Smooth muscle cell (in vitro differentiated cells): ENCODE results near the gene CIAO2B. TPM values are rescaled to one million over a fixed set of nuclear protein-coding genes. Genes with fewer than 3 reads are reported as not detected.

Experiments used
- DNase-seq: peaks from one replicate; lab custom pipeline; 2025; ENCODE audit not compliant: unreplicated experiment; lab: John Stamatoyannopoulos, UW
- H2AFZ ChIP-seq: fragments of 200-600 bp; sonication (generic); 2 replicates; pipeline ENCODE4 v1.6.0; 2016; ENCODE audit warnings: antibody characterized with exemption, low read depth, mild to moderate bottlenecking
- H3F3A ChIP-seq: fragments of 200-600 bp; sonication (generic); 2 replicates; pipeline ENCODE4 v1.6.0; 2017; ENCODE audit warnings: antibody characterized with exemption, low read depth
- H3K27ac ChIP-seq: fragments of 200-600 bp; sonication (generic); 2 replicates; pipeline ENCODE4 v1.5.1; 2016; ENCODE audit warnings: low read depth, mild to moderate bottlenecking
- H3K27me3 ChIP-seq: fragments of 200-600 bp; sonication (generic); 2 replicates; pipeline ENCODE4 v1.6.1; 2016; ENCODE audit warnings: low read depth, mild to moderate bottlenecking
- H3K36me3 ChIP-seq: fragments of 200-600 bp; sonication (generic); 2 replicates; pipeline ENCODE4 v1.5.1; 2016; ENCODE audit warnings: low read depth
- H3K4me1 ChIP-seq: fragments of 200-600 bp; sonication (generic); 2 replicates; pipeline ENCODE4 v1.5.1; 2016; ENCODE audit warnings: low read depth
- H3K4me2 ChIP-seq: fragments of 200-600 bp; sonication (generic); 2 replicates; pipeline ENCODE4 v1.6.0; 2016; ENCODE audit warnings: mild to moderate bottlenecking
- H3K4me3 ChIP-seq: fragments of 200-600 bp; sonication (generic); 2 replicates; pipeline ENCODE4 v1.5.1; 2016; ENCODE audit warnings: mild to moderate bottlenecking
- H3K79me2 ChIP-seq: fragments of 200-600 bp; sonication (generic); 2 replicates; pipeline ENCODE4 v1.6.0; 2016; ENCODE audit warnings: low read depth, mild to moderate bottlenecking
- H3K9ac ChIP-seq: fragments of 200-600 bp; sonication (generic); 2 replicates; pipeline ENCODE4 v1.6.0; 2016; ENCODE audit warnings: low read depth
- H3K9me3 ChIP-seq: fragments of 200-600 bp; sonication (generic); replicated peaks from 2 replicates; pipeline ENCODE4 v1.5.1; 2016; ENCODE audit warnings: low read depth
- H4K20me1 ChIP-seq: fragments of 200-600 bp; sonication (generic); 2 replicates; pipeline ENCODE4 v1.6.0; 2016; ENCODE audit warnings: low read depth
- WGBS: methylation state at CpG from one replicate; pipeline ENCODE4 v1.1.7; 2016; ENCODE audit warnings: low lambda C conversion rate; 5-methylcytosine and 5-hydroxymethylcytosine counted together
- polyA plus RNA-seq: library from polyadenylated mRNA; unstranded; fragments of >200 nt; fragmentation: Nextera tagmentation; extraction: Ambion mirVana; gene quantifications from 2 replicates; pipeline ENCODE4 v1.2.1, GENCODE V29; 2016
- total RNA-seq: library from RNA; depleted of rRNA; stranded (reverse); fragments of >200 nt; gene quantifications from 2 replicates; pipeline ENCODE4 v1.2.3, GENCODE V29; 2014
- TF ChIP-seq, protein P1 (sequence below): fragments of 200-600 bp; sonication (generic); IDR thresholded peaks from 2 replicates; pipeline ENCODE4 v1.5.1; 2017; ENCODE audit warnings: borderline replicate concordance, mild to moderate bottlenecking, antibody characterized with exemption; ENCODE audit not compliant: insufficient read depth, poor library complexity, severe bottlenecking

CIAO2B gene
- total RNA-seq, result 114 and 141 TPM in 2 replicates
- 173 and 176 TPM in 2 replicates for polyA plus RNA-seq

DNA sequence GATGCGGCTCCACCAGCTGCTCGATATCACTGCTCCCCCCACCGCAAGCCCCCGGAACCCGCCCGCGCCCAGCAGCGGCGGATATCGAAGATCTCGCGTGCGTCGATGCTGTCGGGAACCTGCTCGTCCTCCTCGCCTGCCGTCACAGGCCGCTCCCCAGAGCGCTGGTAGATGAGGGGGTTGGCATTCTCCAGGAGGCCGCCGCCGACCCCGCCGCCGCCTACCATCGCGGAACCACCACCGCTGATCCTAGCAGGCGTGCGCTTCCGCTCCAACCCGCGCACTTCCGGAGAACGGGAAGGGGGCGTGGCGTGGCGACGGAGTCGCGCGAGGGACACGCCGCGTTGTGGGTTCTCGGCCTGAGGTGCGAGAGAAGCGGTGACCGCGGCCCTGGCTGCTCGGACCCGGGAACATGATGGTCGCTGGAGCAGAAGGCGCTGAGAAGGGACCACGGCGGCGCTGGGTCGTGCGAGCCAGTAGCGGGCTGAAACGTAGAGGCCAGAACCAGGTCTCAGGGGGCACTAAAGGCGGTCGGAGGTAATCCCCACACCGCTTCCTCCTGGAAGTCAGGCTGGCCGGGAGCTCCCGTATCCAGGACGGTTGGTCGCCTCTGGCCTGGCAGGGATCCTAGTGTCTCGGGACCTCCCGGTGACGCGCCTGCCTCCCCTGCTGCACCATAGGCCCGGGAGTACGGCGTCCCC is at the start of gene CIAO2B:
CIAO2B (minus strand) TSS at position 265 of the 701 bp plus-strand sequence; CDS start at position 227, 38 bp downstream.
- peaks cover 25% of the 10 kb centered on the region for H3K79me2 ChIP-seq
- peak; percentile 64 for DNase-seq
- 1% methylated on average over 76 of the region's 76 CpGs for WGBS
- peak within 1 kb of the TSS; percentile 95 for H3K9ac ChIP-seq
- H4K20me1 ChIP-seq, result peaks cover 23% of the 10 kb centered on the region
- no peaks in the 10 kb centered on the region for H3K36me3 ChIP-seq
- H3K4me2 ChIP-seq, result peak within 1 kb of the TSS; percentile 93
- peak within 1 kb of the TSS; percentile 83 for H3K4me3 ChIP-seq
- H3F3A ChIP-seq, result no peaks in the 10 kb centered on the region
- peaks cover 16% of the 10 kb centered on the region for H3K4me1 ChIP-seq
- H2AFZ ChIP-seq, result peak within 1 kb of the TSS; percentile 64
- TF ChIP-seq, protein P1, sequence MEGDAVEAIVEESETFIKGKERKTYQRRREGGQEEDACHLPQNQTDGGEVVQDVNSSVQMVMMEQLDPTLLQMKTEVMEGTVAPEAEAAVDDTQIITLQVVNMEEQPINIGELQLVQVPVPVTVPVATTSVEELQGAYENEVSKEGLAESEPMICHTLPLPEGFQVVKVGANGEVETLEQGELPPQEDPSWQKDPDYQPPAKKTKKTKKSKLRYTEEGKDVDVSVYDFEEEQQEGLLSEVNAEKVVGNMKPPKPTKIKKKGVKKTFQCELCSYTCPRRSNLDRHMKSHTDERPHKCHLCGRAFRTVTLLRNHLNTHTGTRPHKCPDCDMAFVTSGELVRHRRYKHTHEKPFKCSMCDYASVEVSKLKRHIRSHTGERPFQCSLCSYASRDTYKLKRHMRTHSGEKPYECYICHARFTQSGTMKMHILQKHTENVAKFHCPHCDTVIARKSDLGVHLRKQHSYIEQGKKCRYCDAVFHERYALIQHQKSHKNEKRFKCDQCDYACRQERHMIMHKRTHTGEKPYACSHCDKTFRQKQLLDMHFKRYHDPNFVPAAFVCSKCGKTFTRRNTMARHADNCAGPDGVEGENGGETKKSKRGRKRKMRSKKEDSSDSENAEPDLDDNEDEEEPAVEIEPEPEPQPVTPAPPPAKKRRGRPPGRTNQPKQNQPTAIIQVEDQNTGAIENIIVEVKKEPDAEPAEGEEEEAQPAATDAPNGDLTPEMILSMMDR, result no peak
- no peaks in the 10 kb centered on the region for H3K9me3 ChIP-seq
- peak within 1 kb of the TSS; percentile 80 for H3K27ac ChIP-seq
- no peaks in the 10 kb centered on the region for H3K27me3 ChIP-seq

DNA sequence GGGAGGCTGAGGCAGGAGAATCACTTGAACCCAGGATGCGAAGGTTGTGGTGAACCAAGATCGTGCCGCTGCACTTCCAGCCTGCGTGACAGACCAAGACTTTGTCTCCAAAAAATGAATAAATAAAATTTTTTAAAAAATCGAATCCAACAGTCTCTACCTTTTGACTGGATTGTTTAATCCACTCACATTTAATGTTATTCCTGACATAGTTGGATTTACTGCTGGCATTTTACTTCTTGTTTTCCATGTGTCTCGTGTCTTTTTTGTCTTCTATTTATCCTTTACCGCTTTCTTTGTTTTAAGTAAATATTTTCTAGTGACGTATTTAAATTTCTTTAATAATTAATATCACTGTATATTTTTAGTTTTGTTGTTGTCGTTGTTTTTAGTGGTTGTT is 48.8 kb upstream of the CIAO2B start:
- Histone ChIP-seq H3F3A (no peaks in the 10 kb centered on the region), H2AFZ (no peak overlapping the region), H4K20me1 (no peaks in the 10 kb centered on the region), H3K4me2 (no peak overlapping the region), H3K4me3 (no peak overlapping the region), H3K79me2 (no peaks in the 10 kb centered on the region), H3K36me3 (no peaks in the 10 kb centered on the region), H3K9ac (no peak overlapping the region), H3K27me3 (no peaks in the 10 kb centered on the region), H3K4me1 (no peaks in the 10 kb centered on the region), H3K27ac (no peak overlapping the region), H3K9me3 (no peaks in the 10 kb centered on the region)
- WGBS, result 91% methylated on average over 9 of the region's 9 CpGs
- TF ChIP-seq, protein P1, result no peak
- no peak for DNase-seq

DNA sequence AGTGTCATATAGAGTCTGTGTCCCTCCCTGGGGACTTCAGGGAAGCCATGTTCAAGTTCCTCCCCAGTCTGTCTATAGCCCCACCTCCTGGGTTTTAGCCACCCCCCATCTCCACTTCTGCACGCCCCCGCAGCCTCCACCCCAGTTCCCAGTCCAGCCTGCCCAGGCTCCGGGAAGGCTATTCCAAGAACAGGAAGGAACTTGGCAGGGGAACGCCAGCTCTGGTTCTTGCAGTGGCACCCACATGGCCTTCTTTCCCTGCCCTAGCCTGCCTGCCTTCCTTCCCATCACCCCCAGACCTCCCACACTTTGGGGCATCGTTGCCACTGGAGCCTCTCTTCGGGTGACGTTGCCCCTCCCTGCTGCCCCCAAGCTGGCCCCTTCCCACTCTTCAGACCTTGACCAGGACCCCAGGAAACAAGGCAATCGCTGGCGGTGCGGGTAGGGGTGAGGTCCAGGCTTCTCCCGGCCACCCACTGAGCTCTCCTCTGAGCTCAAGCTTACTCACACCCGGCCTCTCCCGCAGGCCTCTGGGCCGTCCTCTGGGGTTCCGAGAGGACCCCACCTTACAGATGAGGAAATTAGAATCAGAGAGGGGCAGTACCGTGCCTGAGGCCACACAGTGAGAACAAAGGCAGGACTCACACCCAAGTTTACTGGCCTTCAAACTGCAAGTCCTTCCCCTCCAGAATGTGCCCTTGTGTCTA is 45.0 kb upstream of the CIAO2B start:
- no peak overlapping the region for H3K4me3 ChIP-seq
- no peaks in the 10 kb centered on the region for H3K36me3 ChIP-seq
- H3K27ac ChIP-seq, result no peak overlapping the region
- TF ChIP-seq, protein P1, result no peak
- no peaks in the 10 kb centered on the region for H3K9me3 ChIP-seq
- H3K4me1 ChIP-seq, result no peaks in the 10 kb centered on the region
- no peaks in the 10 kb centered on the region for H3K79me2 ChIP-seq
- DNase-seq, result no peak
- no peak overlapping the region for H3K9ac ChIP-seq
- H4K20me1 ChIP-seq, result no peaks in the 10 kb centered on the region
- 74% methylated on average over 14 of the region's 16 CpGs for WGBS
- no peak overlapping the region for H2AFZ ChIP-seq
- no peaks in the 10 kb centered on the region for H3F3A ChIP-seq
- no peaks in the 10 kb centered on the region for H3K27me3 ChIP-seq
- H3K4me2 ChIP-seq, result no peak overlapping the region
